Islet precursor cell (in vitro differentiated cells): ENCODE measurements around the gene NOMO2.
"Not testable (repeated sequence)": the region's sequence is repeated elsewhere in the genome, so short reads cannot be mapped to it uniquely, and the experiment has no call there.

Source experiments
- DNase-seq: peaks from one replicate; pipeline ENCODE4 v3.0.0-alpha.2; 2018

The NOMO2 gene

GRCh38 chr16:18575945-18576344 is 14.0 kb upstream of the NOMO2 start:
- not testable (repeated sequence) for DNase-seq

GRCh38 chr16:18575298-18575917 is 13.5 kb upstream of the NOMO2 start:
- not testable (repeated sequence) for DNase-seq

GRCh38 chr16:18573887-18574286 is 12.0 kb upstream of the NOMO2 start:
- not testable (repeated sequence) for DNase-seq

- not testable (repeated sequence) for DNase-seq
These were observed 11.1 kb upstream of the NOMO2 start for GRCh38 chr16:18572973-18573372.

- DNase-seq, result not testable (repeated sequence)
These were observed 9.5 kb upstream of the NOMO2 start for GRCh38 chr16:18571307-18571850.

- not testable (repeated sequence) for DNase-seq
These were observed 8.8 kb upstream of the NOMO2 start for GRCh38 chr16:18570529-18571306.

GRCh38 chr16:18560416-18561220 is 1.3 kb downstream of the NOMO2 start:
- DNase-seq, result peak; percentile 17

GRCh38 chr16:18553671-18554070 is 8.2 kb downstream of the NOMO2 start:
- not testable (repeated sequence) for DNase-seq

- DNase-seq, result not testable (repeated sequence)
These were observed 14.5 kb downstream of the NOMO2 start for GRCh38 chr16:18547382-18547781.

GRCh38 chr16:18546853-18547252 is 15.0 kb downstream of the NOMO2 start:
- not testable (repeated sequence) for DNase-seq

- not testable (repeated sequence) for DNase-seq
These were observed 17.4 kb downstream of the NOMO2 start for GRCh38 chr16:18544232-18545081.

GRCh38 chr16:18541912-18542311 is 20.0 kb downstream of the NOMO2 start:
- not testable (repeated sequence) for DNase-seq

- DNase-seq, result not testable (repeated sequence)
These were observed 24.9 kb downstream of the NOMO2 start for GRCh38 chr16:18537004-18537403.

- DNase-seq, result not testable (repeated sequence)
These were observed 26.3 kb downstream of the NOMO2 start for GRCh38 chr16:18535519-18536168.

- not testable (repeated sequence) for DNase-seq
These were observed 27.6 kb downstream of the NOMO2 start for GRCh38 chr16:18534308-18534707.

- DNase-seq, result not testable (repeated sequence)
These were observed 30.6 kb downstream of the NOMO2 start for GRCh38 chr16:18531323-18531722.

- DNase-seq, result not testable (repeated sequence)
These were observed 31.6 kb downstream of the NOMO2 start for GRCh38 chr16:18530329-18530728.

GRCh38 chr16:18526547-18526946 is 35.4 kb downstream of the NOMO2 start:
- DNase-seq, result not testable (repeated sequence)

- DNase-seq, result not testable (repeated sequence)
These were observed 35.9 kb downstream of the NOMO2 start for GRCh38 chr16:18525882-18526482.

GRCh38 chr16:18522637-18523036 is 39.3 kb downstream of the NOMO2 start:
- not testable (repeated sequence) for DNase-seq
